HEK293 (cell line): Measurements from ENCODE around the gene DEDD.

Experiments
- KLF1 ChIP-seq: fragments of 450-650 bp; formaldehyde crosslinking; IDR thresholded peaks from 2 replicates; pipeline ENCODE4 v1.5.1; 2016; ENCODE audit warnings: missing biosample characterization, missing genetic modification characterization
- PRDM1 ChIP-seq: fragments of 450-650 bp; formaldehyde crosslinking; IDR thresholded peaks from 2 replicates; pipeline ENCODE4; 2016; ENCODE audit warnings: missing biosample characterization, missing genetic modification characterization
- SCRT2 ChIP-seq: fragments of 450-650 bp; formaldehyde crosslinking; IDR thresholded peaks from 2 replicates; pipeline ENCODE4 v1.5.1; 2016; ENCODE audit warnings: missing biosample characterization, missing genetic modification characterization
- WT1 ChIP-seq: fragments of 450-650 bp; formaldehyde crosslinking; IDR thresholded peaks from 2 replicates; pipeline ENCODE4 v1.5.1; 2016; ENCODE audit warnings: missing biosample characterization, missing genetic modification characterization
- ZBTB8A ChIP-seq: fragments of 450-650 bp; formaldehyde crosslinking; IDR thresholded peaks from 2 replicates; pipeline ENCODE4 v1.5.1; 2016; ENCODE audit warnings: missing biosample characterization, missing genetic modification characterization
- ZNF16 ChIP-seq: fragments of 450-650 bp; formaldehyde crosslinking; IDR thresholded peaks from 2 replicates; pipeline ENCODE4 v1.5.1; 2016; ENCODE audit warnings: low read depth, missing biosample characterization, missing genetic modification characterization
- ZNF202 ChIP-seq: fragments of 450-650 bp; formaldehyde crosslinking; IDR thresholded peaks from 2 replicates; pipeline ENCODE4 v1.5.1; 2016; ENCODE audit warnings: missing biosample characterization, missing genetic modification characterization, borderline replicate concordance
- ZNF211 ChIP-seq: fragments of 450-650 bp; formaldehyde crosslinking; IDR thresholded peaks from 2 replicates; pipeline ENCODE4 v1.5.1; 2016; ENCODE audit warnings: low read depth, missing biosample characterization, missing genetic modification characterization
- ZNF248 ChIP-seq: fragments of 450-650 bp; formaldehyde crosslinking; IDR thresholded peaks from 2 replicates; pipeline ENCODE4 v1.5.1; 2017; ENCODE audit warnings: missing biosample characterization, missing genetic modification characterization
- ZNF350 ChIP-seq: fragments of 450-650 bp; formaldehyde crosslinking; IDR thresholded peaks from 2 replicates; pipeline ENCODE4 v1.5.0; 2017; ENCODE audit warnings: missing biosample characterization, mild to moderate bottlenecking, missing genetic modification characterization
- ZNF394 ChIP-seq: fragments of 450-650 bp; formaldehyde crosslinking; IDR thresholded peaks from 2 replicates; pipeline ENCODE4 v1.5.1; 2016; ENCODE audit warnings: missing biosample characterization, missing genetic modification characterization, mild to moderate bottlenecking, moderate library complexity, borderline replicate concordance
- ZNF529 ChIP-seq: fragments of 450-650 bp; formaldehyde crosslinking; IDR thresholded peaks from 2 replicates; pipeline ENCODE4 v1.5.1; 2017; ENCODE audit warnings: missing genetic modification characterization, missing biosample characterization; ENCODE audit not compliant: insufficient replicate concordance
- ZNF561 ChIP-seq: fragments of 450-650 bp; IDR thresholded peaks from 2 replicates; pipeline ENCODE4 v1.5.1; 2018; ENCODE audit warnings: missing biosample characterization, missing genetic modification characterization, borderline replicate concordance
- ZNF624 ChIP-seq: fragments of 450-650 bp; formaldehyde crosslinking; IDR thresholded peaks from 2 replicates; pipeline ENCODE4 v1.5.1; 2017; ENCODE audit warnings: missing biosample characterization, missing genetic modification characterization
- ZNF629 ChIP-seq: fragments of 450-650 bp; formaldehyde crosslinking; IDR thresholded peaks from 2 replicates; pipeline ENCODE4 v1.5.1; 2017; ENCODE audit warnings: missing biosample characterization, missing genetic modification characterization
- ZNF791 ChIP-seq: fragments of 450-650 bp; formaldehyde crosslinking; IDR thresholded peaks from 2 replicates; pipeline ENCODE4 v1.5.1; 2016; ENCODE audit warnings: missing biosample characterization, missing genetic modification characterization
- TF ChIP-seq, protein P1 (sequence below): fragments of 450-650 bp; formaldehyde crosslinking; IDR thresholded peaks from 2 replicates; pipeline ENCODE4 v1.5.1; 2016; ENCODE audit warnings: missing biosample characterization, missing genetic modification characterization
- TF ChIP-seq, protein P2 (sequence below): fragments of 450-650 bp; formaldehyde crosslinking; IDR thresholded peaks from 2 replicates; pipeline ENCODE4 v1.5.1; 2016; ENCODE audit warnings: missing biosample characterization, missing genetic modification characterization
- TF ChIP-seq, protein P3 (sequence below): fragments of 450-650 bp; formaldehyde crosslinking; IDR thresholded peaks from 2 replicates; pipeline ENCODE4 v1.5.1; 2016; ENCODE audit warnings: missing biosample characterization, missing genetic modification characterization
- TF ChIP-seq, protein P4 (sequence below): sonication (generic); formaldehyde crosslinking; IDR thresholded peaks from 2 replicates; pipeline ENCODE4 v1.8.1; 2022; ENCODE audit warnings: mild to moderate bottlenecking, moderate library complexity, missing genetic modification reagents
- TF ChIP-seq, protein P5 (sequence below): fragments of 450-650 bp; formaldehyde crosslinking; IDR thresholded peaks from 2 replicates; pipeline ENCODE4 v1.5.1; 2016; ENCODE audit warnings: missing biosample characterization, missing genetic modification characterization
- TF ChIP-seq, protein P6 (sequence below): fragments of 450-650 bp; formaldehyde crosslinking; IDR thresholded peaks from 2 replicates; pipeline ENCODE4 v1.5.1; 2016; ENCODE audit warnings: missing biosample characterization, missing genetic modification characterization
- TF ChIP-seq, protein P7 (sequence below): fragments of 450-650 bp; formaldehyde crosslinking; IDR thresholded peaks from 2 replicates; pipeline ENCODE4 v1.5.1; 2016; ENCODE audit warnings: missing biosample characterization, missing genetic modification characterization
- TF ChIP-seq, protein P8 (sequence below): fragments of 450-650 bp; formaldehyde crosslinking; IDR thresholded peaks from 2 replicates; pipeline ENCODE4 v1.5.1; 2017; ENCODE audit warnings: missing biosample characterization, missing genetic modification characterization

Gene DEDD

DNA sequence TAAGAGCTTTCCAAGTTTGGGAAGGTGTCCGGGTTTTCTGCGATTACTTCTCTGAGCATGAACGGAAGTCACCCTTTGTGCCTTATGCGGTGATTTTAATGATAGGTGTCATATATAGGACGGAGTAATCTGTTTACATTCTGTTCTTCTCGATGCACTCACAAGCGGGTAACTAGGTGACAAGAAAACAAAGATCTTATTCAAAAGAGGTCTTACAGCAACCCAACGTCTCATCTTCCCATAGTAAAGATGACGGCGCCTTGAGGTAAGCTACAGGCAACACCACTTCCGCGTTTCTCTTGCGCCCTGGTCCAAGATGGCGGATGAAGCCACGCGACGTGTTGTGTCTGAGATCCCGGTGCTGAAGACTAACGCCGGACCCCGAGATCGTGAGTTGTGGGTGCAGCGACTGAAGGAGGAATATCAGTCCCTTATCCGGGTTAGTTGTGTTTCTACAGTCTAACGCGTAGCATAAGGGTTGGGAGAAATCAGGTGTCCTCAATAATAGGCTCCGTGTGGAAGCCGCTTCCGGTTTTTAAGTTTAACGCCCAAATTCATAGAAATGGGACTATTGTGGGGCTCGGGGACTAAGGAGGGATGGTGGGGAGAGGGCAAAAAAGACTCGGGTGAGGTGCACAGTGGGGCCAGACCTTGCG is 21.3 kb upstream of the DEDD start, which contains the start of gene UFC1 (continued):
- TF ChIP-seq, protein P1, sequence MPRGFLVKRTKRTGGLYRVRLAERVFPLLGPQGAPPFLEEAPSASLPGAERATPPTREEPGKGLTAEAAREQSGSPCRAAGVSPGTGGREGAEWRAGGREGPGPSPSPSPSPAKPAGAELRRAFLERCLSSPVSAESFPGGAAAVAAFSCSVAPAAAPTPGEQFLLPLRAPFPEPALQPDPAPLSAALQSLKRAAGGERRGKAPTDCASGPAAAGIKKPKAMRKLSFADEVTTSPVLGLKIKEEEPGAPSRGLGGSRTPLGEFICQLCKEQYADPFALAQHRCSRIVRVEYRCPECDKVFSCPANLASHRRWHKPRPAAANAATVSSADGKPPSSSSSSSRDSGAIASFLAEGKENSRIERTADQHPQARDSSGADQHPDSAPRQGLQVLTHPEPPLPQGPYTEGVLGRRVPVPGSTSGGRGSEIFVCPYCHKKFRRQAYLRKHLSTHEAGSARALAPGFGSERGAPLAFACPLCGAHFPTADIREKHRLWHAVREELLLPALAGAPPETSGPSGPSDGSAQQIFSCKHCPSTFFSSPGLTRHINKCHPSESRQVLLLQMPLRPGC = peak; percentile 68; the same call in 1 of the 2 replicates
- TF ChIP-seq ZNF791 (tag by site-specific recombination) (no peak), ZNF202 (no peak), PRDM1 (tag by site-specific recombination) (no peak), KLF1 (tag by site-specific recombination) (peak; percentile 19; the same call in 1 of the 2 replicates), ZNF561 (tag by site-specific recombination) (peak; percentile 80), ZNF211 (tag by site-specific recombination) (no peak), ZBTB8A (tag by site-specific recombination) (peak; percentile 83), ZNF350 (tag by site-specific recombination) (no peak), ZNF248 (no peak), ZNF624 (tag by site-specific recombination) (0 out of 2 replicates have a peak, but pooled peaks have one; percentile 66), ZNF394 (tag by site-specific recombination) (peak; percentile 60; the same call in 1 of the 2 replicates), ZNF629 (tag by site-specific recombination) (peak; percentile 86), WT1 (tag by site-specific recombination) (peak; percentile 46; the same call in 1 of the 2 replicates), ZNF16 (tag by site-specific recombination) (no peak), ZNF529 (tag by site-specific recombination) (no peak), SCRT2 (peak; percentile 99)
- TF ChIP-seq, protein P2, sequence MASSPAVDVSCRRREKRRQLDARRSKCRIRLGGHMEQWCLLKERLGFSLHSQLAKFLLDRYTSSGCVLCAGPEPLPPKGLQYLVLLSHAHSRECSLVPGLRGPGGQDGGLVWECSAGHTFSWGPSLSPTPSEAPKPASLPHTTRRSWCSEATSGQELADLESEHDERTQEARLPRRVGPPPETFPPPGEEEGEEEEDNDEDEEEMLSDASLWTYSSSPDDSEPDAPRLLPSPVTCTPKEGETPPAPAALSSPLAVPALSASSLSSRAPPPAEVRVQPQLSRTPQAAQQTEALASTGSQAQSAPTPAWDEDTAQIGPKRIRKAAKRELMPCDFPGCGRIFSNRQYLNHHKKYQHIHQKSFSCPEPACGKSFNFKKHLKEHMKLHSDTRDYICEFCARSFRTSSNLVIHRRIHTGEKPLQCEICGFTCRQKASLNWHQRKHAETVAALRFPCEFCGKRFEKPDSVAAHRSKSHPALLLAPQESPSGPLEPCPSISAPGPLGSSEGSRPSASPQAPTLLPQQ (tag by site-specific recombination) = peak; percentile 77
- TF ChIP-seq, protein P3, sequence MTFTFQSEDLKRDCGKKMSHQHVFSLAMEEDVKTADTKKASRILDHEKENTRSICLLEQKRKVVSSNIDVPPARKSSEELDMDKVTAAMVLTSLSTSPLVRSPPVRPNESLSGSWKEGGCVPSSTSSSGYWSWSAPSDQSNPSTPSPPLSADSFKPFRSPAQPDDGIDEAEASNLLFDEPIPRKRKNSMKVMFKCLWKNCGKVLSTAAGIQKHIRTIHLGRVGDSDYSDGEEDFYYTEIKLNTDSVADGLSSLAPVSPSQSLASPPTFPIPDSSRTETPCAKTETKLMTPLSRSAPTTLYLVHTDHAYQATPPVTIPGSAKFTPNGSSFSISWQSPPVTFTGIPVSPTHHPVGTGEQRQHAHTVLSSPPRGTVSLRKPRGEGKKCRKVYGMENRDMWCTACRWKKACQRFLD (tag by site-specific recombination) = no peak
- TF ChIP-seq, protein P4, sequence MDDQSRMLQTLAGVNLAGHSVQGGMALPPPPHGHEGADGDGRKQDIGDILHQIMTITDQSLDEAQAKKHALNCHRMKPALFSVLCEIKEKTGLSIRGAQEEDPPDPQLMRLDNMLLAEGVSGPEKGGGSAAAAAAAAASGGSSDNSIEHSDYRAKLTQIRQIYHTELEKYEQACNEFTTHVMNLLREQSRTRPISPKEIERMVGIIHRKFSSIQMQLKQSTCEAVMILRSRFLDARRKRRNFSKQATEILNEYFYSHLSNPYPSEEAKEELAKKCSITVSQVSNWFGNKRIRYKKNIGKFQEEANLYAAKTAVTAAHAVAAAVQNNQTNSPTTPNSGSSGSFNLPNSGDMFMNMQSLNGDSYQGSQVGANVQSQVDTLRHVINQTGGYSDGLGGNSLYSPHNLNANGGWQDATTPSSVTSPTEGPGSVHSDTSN (CRISPR knock-in tag) = no peak
- TF ChIP-seq, protein P5, sequence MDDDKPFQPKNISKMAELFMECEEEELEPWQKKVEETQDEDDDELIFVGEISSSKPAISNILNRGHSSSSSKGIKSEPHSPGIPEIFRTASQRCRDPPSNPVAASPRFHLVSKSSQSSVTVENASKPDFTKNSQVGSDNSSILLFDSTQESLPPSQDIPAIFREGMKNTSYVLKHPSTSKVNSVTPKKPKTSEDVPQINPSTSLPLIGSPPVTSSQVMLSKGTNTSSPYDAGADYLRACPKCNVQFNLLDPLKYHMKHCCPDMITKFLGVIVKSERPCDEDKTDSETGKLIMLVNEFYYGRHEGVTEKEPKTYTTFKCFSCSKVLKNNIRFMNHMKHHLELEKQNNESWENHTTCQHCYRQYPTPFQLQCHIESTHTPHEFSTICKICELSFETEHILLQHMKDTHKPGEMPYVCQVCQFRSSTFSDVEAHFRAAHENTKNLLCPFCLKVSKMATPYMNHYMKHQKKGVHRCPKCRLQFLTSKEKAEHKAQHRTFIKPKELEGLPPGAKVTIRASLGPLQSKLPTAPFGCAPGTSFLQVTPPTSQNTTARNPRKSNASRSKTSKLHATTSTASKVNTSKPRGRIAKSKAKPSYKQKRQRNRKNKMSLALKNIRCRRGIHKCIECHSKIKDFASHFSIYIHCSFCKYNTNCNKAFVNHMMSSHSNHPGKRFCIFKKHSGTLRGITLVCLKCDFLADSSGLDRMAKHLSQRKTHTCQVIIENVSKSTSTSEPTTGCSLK (tag by site-specific recombination) = no peak
- TF ChIP-seq, protein P6, sequence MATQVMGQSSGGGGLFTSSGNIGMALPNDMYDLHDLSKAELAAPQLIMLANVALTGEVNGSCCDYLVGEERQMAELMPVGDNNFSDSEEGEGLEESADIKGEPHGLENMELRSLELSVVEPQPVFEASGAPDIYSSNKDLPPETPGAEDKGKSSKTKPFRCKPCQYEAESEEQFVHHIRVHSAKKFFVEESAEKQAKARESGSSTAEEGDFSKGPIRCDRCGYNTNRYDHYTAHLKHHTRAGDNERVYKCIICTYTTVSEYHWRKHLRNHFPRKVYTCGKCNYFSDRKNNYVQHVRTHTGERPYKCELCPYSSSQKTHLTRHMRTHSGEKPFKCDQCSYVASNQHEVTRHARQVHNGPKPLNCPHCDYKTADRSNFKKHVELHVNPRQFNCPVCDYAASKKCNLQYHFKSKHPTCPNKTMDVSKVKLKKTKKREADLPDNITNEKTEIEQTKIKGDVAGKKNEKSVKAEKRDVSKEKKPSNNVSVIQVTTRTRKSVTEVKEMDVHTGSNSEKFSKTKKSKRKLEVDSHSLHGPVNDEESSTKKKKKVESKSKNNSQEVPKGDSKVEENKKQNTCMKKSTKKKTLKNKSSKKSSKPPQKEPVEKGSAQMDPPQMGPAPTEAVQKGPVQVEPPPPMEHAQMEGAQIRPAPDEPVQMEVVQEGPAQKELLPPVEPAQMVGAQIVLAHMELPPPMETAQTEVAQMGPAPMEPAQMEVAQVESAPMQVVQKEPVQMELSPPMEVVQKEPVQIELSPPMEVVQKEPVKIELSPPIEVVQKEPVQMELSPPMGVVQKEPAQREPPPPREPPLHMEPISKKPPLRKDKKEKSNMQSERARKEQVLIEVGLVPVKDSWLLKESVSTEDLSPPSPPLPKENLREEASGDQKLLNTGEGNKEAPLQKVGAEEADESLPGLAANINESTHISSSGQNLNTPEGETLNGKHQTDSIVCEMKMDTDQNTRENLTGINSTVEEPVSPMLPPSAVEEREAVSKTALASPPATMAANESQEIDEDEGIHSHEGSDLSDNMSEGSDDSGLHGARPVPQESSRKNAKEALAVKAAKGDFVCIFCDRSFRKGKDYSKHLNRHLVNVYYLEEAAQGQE (tag by site-specific recombination) = peak; percentile 56
- TF ChIP-seq, protein P7, sequence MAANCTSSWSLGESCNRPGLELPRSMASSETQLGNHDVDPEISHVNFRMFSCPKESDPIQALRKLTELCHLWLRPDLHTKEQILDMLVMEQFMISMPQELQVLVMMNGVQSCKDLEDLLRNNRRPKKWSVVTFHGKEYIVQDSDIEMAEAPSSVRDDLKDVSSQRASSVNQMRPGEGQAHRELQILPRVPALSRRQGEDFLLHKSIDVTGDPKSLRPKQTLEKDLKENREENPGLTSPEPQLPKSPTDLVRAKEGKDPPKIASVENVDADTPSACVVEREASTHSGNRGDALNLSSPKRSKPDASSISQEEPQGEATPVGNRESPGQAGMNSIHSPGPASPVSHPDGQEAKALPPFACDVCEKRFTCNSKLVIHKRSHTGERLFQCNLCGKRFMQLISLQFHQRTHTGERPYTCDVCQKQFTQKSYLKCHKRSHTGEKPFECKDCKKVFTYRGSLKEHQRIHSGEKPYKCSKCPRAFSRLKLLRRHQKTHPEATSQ (tag by site-specific recombination) = peak; percentile 47; the same call in 1 of the 2 replicates
- TF ChIP-seq, protein P8, sequence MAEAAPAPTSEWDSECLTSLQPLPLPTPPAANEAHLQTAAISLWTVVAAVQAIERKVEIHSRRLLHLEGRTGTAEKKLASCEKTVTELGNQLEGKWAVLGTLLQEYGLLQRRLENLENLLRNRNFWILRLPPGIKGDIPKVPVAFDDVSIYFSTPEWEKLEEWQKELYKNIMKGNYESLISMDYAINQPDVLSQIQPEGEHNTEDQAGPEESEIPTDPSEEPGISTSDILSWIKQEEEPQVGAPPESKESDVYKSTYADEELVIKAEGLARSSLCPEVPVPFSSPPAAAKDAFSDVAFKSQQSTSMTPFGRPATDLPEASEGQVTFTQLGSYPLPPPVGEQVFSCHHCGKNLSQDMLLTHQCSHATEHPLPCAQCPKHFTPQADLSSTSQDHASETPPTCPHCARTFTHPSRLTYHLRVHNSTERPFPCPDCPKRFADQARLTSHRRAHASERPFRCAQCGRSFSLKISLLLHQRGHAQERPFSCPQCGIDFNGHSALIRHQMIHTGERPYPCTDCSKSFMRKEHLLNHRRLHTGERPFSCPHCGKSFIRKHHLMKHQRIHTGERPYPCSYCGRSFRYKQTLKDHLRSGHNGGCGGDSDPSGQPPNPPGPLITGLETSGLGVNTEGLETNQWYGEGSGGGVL (tag by site-specific recombination) = no peak
